ENCODE data around the gene BAIAP2. TPM values are rescaled to one million over a fixed set of nuclear protein-coding genes. Genes with fewer than 3 reads are reported as not detected.
A peak's percentile ranks its signal among the peaks of the same experiment; 100 is the strongest.

Gene BAIAP2
- total and polyA plus RNA-seq, 2 of the 13 experiments (the other 11 are each of a cell fraction or from before 2014, with no cell fraction given), result 22.5 to 24.0 TPM

DNA sequence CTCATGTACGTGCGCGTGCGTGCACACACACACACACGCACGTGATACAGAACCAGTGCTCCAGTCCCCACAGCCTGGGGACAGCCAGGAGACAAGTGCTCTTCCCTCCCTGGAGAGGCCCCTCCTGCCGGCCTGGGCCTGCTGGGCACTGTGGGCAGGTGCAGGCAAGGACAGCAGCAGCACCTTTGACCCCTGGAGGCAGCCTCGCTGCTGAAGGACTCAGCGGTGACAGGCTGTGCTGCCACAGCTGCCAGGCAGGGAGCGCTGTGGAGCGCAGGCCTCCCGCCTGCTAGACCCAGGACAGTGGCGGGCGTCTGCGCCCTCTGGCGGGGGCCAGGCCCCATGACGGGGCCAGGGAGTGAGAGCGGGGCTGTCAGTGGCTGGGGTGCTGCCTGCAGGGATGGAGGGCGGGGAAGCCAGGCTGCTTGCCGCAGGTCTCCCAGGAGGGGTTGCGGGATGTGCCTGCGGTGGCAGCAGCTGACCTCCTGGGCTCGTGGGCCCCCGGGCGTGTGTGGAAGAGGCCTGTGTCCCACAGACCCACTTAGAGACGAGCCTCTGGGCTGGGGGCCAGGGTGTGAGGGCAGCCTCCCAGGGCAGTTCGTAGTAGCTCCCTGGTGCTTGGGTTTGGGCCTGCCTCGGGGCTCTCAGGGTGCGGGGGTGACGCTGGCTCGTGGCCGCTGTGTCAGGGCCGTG lies 66.8 kb downstream of the BAIAP2 start (continued):
- peak; percentile 93 for TF ChIP-seq CBFB (CRISPR knock-in tag; IDR thresholded peaks at IDR 0.05)
- peak; percentile 55 for TF ChIP-seq RCOR2 (CRISPR knock-in tag; IDR thresholded peaks at IDR 0.05)
- no peak for TF ChIP-seq ZNF552 (CRISPR knock-in tag; IDR thresholded peaks at IDR 0.05; ENCODE audit: borderline replicate concordance)
- peak; percentile 93 for TF ChIP-seq HNF4A (CRISPR knock-in tag; IDR thresholded peaks at IDR 0.05)
- peak; percentile 95; the same call in 1 of the 2 replicates for TF ChIP-seq ZNF431 (CRISPR knock-in tag; IDR thresholded peaks at IDR 0.05; ENCODE audit: borderline replicate concordance, low read depth)
- TF ChIP-seq, protein P1, sequence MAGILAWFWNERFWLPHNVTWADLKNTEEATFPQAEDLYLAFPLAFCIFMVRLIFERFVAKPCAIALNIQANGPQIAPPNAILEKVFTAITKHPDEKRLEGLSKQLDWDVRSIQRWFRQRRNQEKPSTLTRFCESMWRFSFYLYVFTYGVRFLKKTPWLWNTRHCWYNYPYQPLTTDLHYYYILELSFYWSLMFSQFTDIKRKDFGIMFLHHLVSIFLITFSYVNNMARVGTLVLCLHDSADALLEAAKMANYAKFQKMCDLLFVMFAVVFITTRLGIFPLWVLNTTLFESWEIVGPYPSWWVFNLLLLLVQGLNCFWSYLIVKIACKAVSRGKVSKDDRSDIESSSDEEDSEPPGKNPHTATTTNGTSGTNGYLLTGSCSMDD (CRISPR knock-in tag; IDR thresholded peaks at IDR 0.05), result 0 out of 2 replicates have a peak, but pooled peaks have one; percentile 6
- TF ChIP-seq AKAP8 (CRISPR knock-in tag; IDR thresholded peaks at IDR 0.05), result peak; percentile 98
- TF ChIP-seq, protein P2, sequence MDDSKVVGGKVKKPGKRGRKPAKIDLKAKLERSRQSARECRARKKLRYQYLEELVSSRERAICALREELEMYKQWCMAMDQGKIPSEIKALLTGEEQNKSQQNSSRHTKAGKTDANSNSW (CRISPR knock-in tag; IDR thresholded peaks at IDR 0.05; ENCODE audit: borderline replicate concordance), result peak; percentile 77; the same call in 1 of the 2 replicates
- peak; percentile 98 for TF ChIP-seq ZNF274 (CRISPR knock-in tag; IDR thresholded peaks at IDR 0.05)
- TF ChIP-seq, protein P3, sequence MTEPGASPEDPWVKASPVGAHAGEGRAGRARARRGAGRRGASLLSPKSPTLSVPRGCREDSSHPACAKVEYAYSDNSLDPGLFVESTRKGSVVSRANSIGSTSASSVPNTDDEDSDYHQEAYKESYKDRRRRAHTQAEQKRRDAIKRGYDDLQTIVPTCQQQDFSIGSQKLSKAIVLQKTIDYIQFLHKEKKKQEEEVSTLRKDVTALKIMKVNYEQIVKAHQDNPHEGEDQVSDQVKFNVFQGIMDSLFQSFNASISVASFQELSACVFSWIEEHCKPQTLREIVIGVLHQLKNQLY (CRISPR knock-in tag; IDR thresholded peaks at IDR 0.05), result peak; percentile 69; the same call in 1 of the 2 replicates
- TF ChIP-seq, protein P4, sequence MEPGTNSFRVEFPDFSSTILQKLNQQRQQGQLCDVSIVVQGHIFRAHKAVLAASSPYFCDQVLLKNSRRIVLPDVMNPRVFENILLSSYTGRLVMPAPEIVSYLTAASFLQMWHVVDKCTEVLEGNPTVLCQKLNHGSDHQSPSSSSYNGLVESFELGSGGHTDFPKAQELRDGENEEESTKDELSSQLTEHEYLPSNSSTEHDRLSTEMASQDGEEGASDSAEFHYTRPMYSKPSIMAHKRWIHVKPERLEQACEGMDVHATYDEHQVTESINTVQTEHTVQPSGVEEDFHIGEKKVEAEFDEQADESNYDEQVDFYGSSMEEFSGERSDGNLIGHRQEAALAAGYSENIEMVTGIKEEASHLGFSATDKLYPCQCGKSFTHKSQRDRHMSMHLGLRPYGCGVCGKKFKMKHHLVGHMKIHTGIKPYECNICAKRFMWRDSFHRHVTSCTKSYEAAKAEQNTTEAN (CRISPR knock-in tag; conservative IDR thresholded peaks at IDR 0.05), result peak; percentile 90
- TF ChIP-seq, protein P5, sequence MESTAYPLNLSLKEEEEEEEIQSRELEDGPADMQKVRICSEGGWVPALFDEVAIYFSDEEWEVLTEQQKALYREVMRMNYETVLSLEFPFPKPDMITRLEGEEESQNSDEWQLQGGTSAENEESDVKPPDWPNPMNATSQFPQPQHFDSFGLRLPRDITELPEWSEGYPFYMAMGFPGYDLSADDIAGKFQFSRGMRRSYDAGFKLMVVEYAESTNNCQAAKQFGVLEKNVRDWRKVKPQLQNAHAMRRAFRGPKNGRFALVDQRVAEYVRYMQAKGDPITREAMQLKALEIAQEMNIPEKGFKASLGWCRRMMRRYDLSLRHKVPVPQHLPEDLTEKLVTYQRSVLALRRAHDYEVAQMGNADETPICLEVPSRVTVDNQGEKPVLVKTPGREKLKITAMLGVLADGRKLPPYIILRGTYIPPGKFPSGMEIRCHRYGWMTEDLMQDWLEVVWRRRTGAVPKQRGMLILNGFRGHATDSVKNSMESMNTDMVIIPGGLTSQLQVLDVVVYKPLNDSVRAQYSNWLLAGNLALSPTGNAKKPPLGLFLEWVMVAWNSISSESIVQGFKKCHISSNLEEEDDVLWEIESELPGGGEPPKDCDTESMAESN (CRISPR knock-in tag; conservative IDR thresholded peaks at IDR 0.05), result peak; percentile 99
- peak; percentile 58; the same call in 1 of the 2 replicates for TF ChIP-seq SOX13 (IDR thresholded peaks at IDR 0.05)
- peak in 1 of 2 experiments; percentile 61; a peak in 2 of 4 replicates for TF ChIP-seq SOX13 (CRISPR knock-in tag; conservative IDR thresholded peaks at IDR 0.05 in 1 of 2, IDR thresholded peaks at IDR 0.05 in 1 of 2)
- TF ChIP-seq ZMAT3 (CRISPR knock-in tag; conservative IDR thresholded peaks at IDR 0.05), result peak; percentile 96
- TF ChIP-seq ZNF101 (CRISPR knock-in tag; IDR thresholded peaks at IDR 0.05; ENCODE audit: borderline replicate concordance, low read depth), result 0 out of 2 replicates have a peak, but pooled peaks have one; percentile 67
- peak; percentile 97 for TF ChIP-seq RFXAP (CRISPR knock-in tag; IDR thresholded peaks at IDR 0.05; ENCODE audit: borderline replicate concordance)
- TF ChIP-seq, protein P6, sequence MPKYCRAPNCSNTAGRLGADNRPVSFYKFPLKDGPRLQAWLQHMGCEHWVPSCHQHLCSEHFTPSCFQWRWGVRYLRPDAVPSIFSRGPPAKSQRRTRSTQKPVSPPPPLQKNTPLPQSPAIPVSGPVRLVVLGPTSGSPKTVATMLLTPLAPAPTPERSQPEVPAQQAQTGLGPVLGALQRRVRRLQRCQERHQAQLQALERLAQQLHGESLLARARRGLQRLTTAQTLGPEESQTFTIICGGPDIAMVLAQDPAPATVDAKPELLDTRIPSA (CRISPR knock-in tag; IDR thresholded peaks at IDR 0.05; ENCODE audit: borderline replicate concordance), result no peak
- no peak for TF ChIP-seq ZNF253 (CRISPR knock-in tag; IDR thresholded peaks at IDR 0.05; ENCODE audit: borderline replicate concordance)
- TF ChIP-seq ZNF605 (CRISPR knock-in tag; IDR thresholded peaks at IDR 0.05), result peak; percentile 76
- TF ChIP-seq, protein P7, sequence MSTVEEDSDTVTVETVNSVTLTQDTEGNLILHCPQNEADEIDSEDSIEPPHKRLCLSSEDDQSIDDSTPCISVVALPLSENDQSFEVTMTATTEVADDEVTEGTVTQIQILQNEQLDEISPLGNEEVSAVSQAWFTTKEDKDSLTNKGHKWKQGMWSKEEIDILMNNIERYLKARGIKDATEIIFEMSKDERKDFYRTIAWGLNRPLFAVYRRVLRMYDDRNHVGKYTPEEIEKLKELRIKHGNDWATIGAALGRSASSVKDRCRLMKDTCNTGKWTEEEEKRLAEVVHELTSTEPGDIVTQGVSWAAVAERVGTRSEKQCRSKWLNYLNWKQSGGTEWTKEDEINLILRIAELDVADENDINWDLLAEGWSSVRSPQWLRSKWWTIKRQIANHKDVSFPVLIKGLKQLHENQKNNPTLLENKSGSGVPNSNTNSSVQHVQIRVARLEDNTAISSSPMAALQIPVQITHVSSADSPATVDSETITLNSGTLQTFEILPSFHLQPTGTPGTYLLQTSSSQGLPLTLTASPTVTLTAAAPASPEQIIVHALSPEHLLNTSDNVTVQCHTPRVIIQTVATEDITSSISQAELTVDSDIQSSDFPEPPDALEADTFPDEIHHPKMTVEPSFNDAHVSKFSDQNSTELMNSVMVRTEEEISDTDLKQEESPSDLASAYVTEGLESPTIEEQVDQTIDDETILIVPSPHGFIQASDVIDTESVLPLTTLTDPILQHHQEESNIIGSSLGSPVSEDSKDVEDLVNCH (CRISPR knock-in tag; IDR thresholded peaks at IDR 0.05), result 0 out of 2 replicates have a peak, but pooled peaks have one; percentile 79
